Gastroesophageal sphincter (tissue), 3 donors: Measurements from ENCODE around the gene MFSD6.
"Not testable (repeated sequence)": the region's sequence is repeated elsewhere in the genome, so short reads cannot be mapped to it uniquely, and the experiment has no call there.

ENCODE experiments used
- POLR2A ChIP-seq, 2 donors: fragments of 450-650 bp; IDR thresholded peaks; one replicate each; pipeline ENCODE4 v1.6.1; 2017; ENCODE audit warnings: antibody characterized with exemption in 2 of 2, mild to moderate bottlenecking in 2 of 2, moderate library complexity in 1 of 2
- POLR2AphosphoS5 ChIP-seq: sonication (generic); formaldehyde crosslinking; IDR thresholded peaks from one replicate; pipeline ENCODE4 v1.6.1; 2017; ENCODE audit warnings: antibody characterized with exemption
- TF ChIP-seq, protein P1 (sequence below), 4 experiments: fragments of 200-600 bp in 2 of 4; fragments of 450-650 bp in 2 of 4; sonication (generic) in 1 of 4; IDR thresholded peaks; one replicate each; pipeline ENCODE4 v1.5.1; 2017 to 2019; ENCODE audit warnings: antibody characterized with exemption in 4 of 4, mild to moderate bottlenecking in 2 of 4, moderate library complexity in 2 of 4

DNA sequence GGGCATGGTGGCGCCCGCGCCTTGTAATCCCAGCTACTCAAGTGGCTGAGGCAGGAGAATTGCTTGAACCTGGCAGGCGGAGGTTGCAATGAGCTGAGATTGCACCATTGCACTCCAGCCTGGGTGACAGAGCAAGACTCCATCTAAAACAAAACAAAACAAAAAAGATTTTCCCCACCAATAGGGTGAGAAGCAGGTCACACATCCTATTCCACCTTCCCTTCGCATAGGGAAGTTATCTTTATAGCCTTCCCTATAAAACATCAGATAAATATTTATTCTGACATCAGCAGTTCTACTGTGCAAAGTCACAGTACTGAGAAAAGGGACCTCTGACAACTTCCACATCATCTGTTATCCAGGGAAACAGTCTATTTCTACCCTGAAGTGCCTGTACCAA, 101.7 kb downstream of the MFSD6 start:
- TF ChIP-seq, protein P1, sequence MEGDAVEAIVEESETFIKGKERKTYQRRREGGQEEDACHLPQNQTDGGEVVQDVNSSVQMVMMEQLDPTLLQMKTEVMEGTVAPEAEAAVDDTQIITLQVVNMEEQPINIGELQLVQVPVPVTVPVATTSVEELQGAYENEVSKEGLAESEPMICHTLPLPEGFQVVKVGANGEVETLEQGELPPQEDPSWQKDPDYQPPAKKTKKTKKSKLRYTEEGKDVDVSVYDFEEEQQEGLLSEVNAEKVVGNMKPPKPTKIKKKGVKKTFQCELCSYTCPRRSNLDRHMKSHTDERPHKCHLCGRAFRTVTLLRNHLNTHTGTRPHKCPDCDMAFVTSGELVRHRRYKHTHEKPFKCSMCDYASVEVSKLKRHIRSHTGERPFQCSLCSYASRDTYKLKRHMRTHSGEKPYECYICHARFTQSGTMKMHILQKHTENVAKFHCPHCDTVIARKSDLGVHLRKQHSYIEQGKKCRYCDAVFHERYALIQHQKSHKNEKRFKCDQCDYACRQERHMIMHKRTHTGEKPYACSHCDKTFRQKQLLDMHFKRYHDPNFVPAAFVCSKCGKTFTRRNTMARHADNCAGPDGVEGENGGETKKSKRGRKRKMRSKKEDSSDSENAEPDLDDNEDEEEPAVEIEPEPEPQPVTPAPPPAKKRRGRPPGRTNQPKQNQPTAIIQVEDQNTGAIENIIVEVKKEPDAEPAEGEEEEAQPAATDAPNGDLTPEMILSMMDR (IDR thresholded peaks at IDR 0.05): not testable (repeated sequence)
- not testable (repeated sequence) for TF ChIP-seq POLR2AphosphoS5; POLR2A (IDR thresholded peaks at IDR 0.05)
